Femur (tissue), 1 donor: ENCODE data around the gene COL4A3.
"Not testable (repeated sequence)": the region's sequence is repeated elsewhere in the genome, so short reads cannot be mapped to it uniquely, and the experiment has no call there.

Experiments used
- DNase-seq: peaks from one replicate; pipeline ENCODE4 v3.0.0-alpha.2; 2017

COL4A3 gene

GRCh38 chr2:227219312-227220105 lies 55.1 kb downstream of the COL4A3 start:
- no peak for DNase-seq

GRCh38 chr2:227221120-227221519 lies 56.7 kb downstream of the COL4A3 start:
- no peak for DNase-seq

GRCh38 chr2:227222292-227222691 lies 57.9 kb downstream of the COL4A3 start:
- no peak for DNase-seq

- DNase-seq = not testable (repeated sequence)
Measured at GRCh38 chr2:227225641-227226040, 61.2 kb downstream of the COL4A3 start.

- DNase-seq = peak; percentile 46
Measured at GRCh38 chr2:227228061-227228667, 63.7 kb downstream of the COL4A3 start.

GRCh38 chr2:227230151-227230550 lies 65.7 kb downstream of the COL4A3 start:
- DNase-seq = no peak

GRCh38 chr2:227234429-227234828 lies 70.0 kb downstream of the COL4A3 start:
- no peak for DNase-seq

- no peak for DNase-seq
Measured at GRCh38 chr2:227237786-227238185, 73.4 kb downstream of the COL4A3 start.

GRCh38 chr2:227238238-227239237 lies 74.1 kb downstream of the COL4A3 start:
- DNase-seq = peak; percentile 73

- no peak for DNase-seq
Measured at GRCh38 chr2:227241005-227241404, 76.6 kb downstream of the COL4A3 start.

- DNase-seq = no peak
Measured at GRCh38 chr2:227248876-227249275, 84.5 kb downstream of the COL4A3 start.

GRCh38 chr2:227252831-227253230 lies 88.4 kb downstream of the COL4A3 start:
- DNase-seq = no peak

- no peak for DNase-seq
Measured at GRCh38 chr2:227256605-227257004, 92.2 kb downstream of the COL4A3 start.

GRCh38 chr2:227257820-227258219 lies 93.4 kb downstream of the COL4A3 start:
- DNase-seq = no peak

- no peak for DNase-seq
Measured at GRCh38 chr2:227260041-227260440, 95.6 kb downstream of the COL4A3 start.

- no peak for DNase-seq
Measured at GRCh38 chr2:227267410-227268115, 103.1 kb downstream of the COL4A3 start.

- DNase-seq = no peak
Measured at GRCh38 chr2:227280895-227281294, 116.5 kb downstream of the COL4A3 start.

- DNase-seq = no peak
Measured at GRCh38 chr2:227285741-227286236, 121.4 kb downstream of the COL4A3 start.

GRCh38 chr2:227287771-227288170 lies 123.3 kb downstream of the COL4A3 start:
- DNase-seq = no peak

GRCh38 chr2:227292314-227292713 lies 127.9 kb downstream of the COL4A3 start:
- DNase-seq = no peak

- DNase-seq = no peak
Measured at GRCh38 chr2:227293531-227293930, 129.1 kb downstream of the COL4A3 start.

GRCh38 chr2:227295806-227296205 lies 131.4 kb downstream of the COL4A3 start:
- no peak for DNase-seq
